Mesenchymal stem cell (in vitro differentiated cells and primary cell): Measurements from ENCODE around the gene PTPN22.
A peak's percentile ranks its signal among the peaks of the same experiment; 100 is the strongest.

Experiments used
- DNase-seq: peaks from one replicate; pipeline ENCODE4 v3.0.0-alpha.2; 2013
- H2AFZ ChIP-seq: one replicate; pipeline ENCODE4 v1.6.1; 2013; ENCODE audit warnings: low read depth, mild to moderate bottlenecking, control low read depth, inconsistent platforms, low read length, moderate library complexity
- H2AK5ac ChIP-seq: 2 replicates; pipeline ENCODE4 v1.6.1; 2013; ENCODE audit warnings: low read length, moderate library complexity, mild to moderate bottlenecking, inconsistent platforms; ENCODE audit not compliant: severe bottlenecking
- H2BK120ac ChIP-seq: one replicate; pipeline ENCODE4 v1.6.1; 2013; ENCODE audit warnings: low read depth, mild to moderate bottlenecking, inconsistent platforms, low read length, moderate library complexity
- H2BK12ac ChIP-seq, 2 experiments: one replicate each; pipeline ENCODE4 v1.6.1; 2013; ENCODE audit warnings: inconsistent platforms in 2 of 2, low read length in 2 of 2, mild to moderate bottlenecking in 2 of 2, moderate library complexity in 2 of 2, control low read depth in 1 of 2
- H2BK15ac ChIP-seq: one replicate; pipeline ENCODE4 v1.6.1; 2013; ENCODE audit warnings: mild to moderate bottlenecking, low read depth, inconsistent platforms; ENCODE audit not compliant: poor library complexity, severe bottlenecking
- H2BK5ac ChIP-seq: 2 replicates; pipeline ENCODE4 v1.6.1; 2013; ENCODE audit warnings: low read depth, mild to moderate bottlenecking, low read length, control low read depth, inconsistent platforms; ENCODE audit not compliant: poor library complexity, severe bottlenecking
- H3K14ac ChIP-seq, 2 experiments: one replicate each; pipeline ENCODE4 v1.6.1; 2013; ENCODE audit warnings: inconsistent platforms in 2 of 2, low read length in 2 of 2, control low read depth in 1 of 2, mild to moderate bottlenecking in 1 of 2, moderate library complexity in 1 of 2
- H3K18ac ChIP-seq, 2 experiments: one replicate each; pipeline ENCODE4 v1.6.1; 2013; ENCODE audit warnings: inconsistent platforms in 2 of 2, low read length in 2 of 2, control low read depth in 1 of 2, low read depth in 1 of 2, mild to moderate bottlenecking in 1 of 2
- H3K23ac ChIP-seq, 2 experiments: one replicate each; pipeline ENCODE4 v1.6.1; 2013; ENCODE audit warnings: inconsistent platforms in 2 of 2, low read length in 2 of 2, mild to moderate bottlenecking in 2 of 2, moderate library complexity in 2 of 2, control low read depth in 1 of 2
- H3K27ac ChIP-seq: 2 replicates; pipeline ENCODE4 v1.5.1; 2013; ENCODE audit warnings: mild to moderate bottlenecking, moderate library complexity, low read length, control low read depth, inconsistent platforms; ENCODE audit not compliant: poor library complexity, severe bottlenecking
- H3K27me3 ChIP-seq, 2 experiments: 2 replicates each; pipeline versions ENCODE4 v1.6.1 to v1.7.0; 2013; ENCODE audit warnings: low read length in 2 of 2, mild to moderate bottlenecking in 2 of 2, moderate library complexity in 2 of 2, control low read depth in 1 of 2, inconsistent platforms in 1 of 2; ENCODE audit not compliant: control insufficient read depth in 1 of 2, insufficient read depth in 1 of 2
- H3K36me3 ChIP-seq, 2 experiments: 2 replicates each; pipeline versions ENCODE4 v1.6.1 to v1.7.0; 2013; ENCODE audit warnings: low read length in 2 of 2, control low read depth in 1 of 2, inconsistent platforms in 1 of 2, low read depth in 1 of 2, mild to moderate bottlenecking in 1 of 2; ENCODE audit not compliant: insufficient read depth in 2 of 2, control insufficient read depth in 1 of 2
- H3K4ac ChIP-seq, 2 experiments: one replicate each; pipeline ENCODE4 v1.6.1; 2013; ENCODE audit warnings: inconsistent platforms in 2 of 2, low read length in 2 of 2, mild to moderate bottlenecking in 2 of 2, moderate library complexity in 2 of 2, control low read depth in 1 of 2, low read depth in 1 of 2
- H3K4me1 ChIP-seq: 2 replicates; pipeline ENCODE4 v1.6.1; 2013; ENCODE audit warnings: low read depth, low read length, control low read depth; ENCODE audit not compliant: control insufficient read depth, insufficient read depth
- H3K4me2 ChIP-seq: 2 replicates; pipeline ENCODE4 v1.6.1; 2013; ENCODE audit warnings: low read length, mild to moderate bottlenecking, inconsistent platforms; ENCODE audit not compliant: poor library complexity, severe bottlenecking
- H3K4me3 ChIP-seq, 2 experiments: 2 replicates each; pipeline versions ENCODE4 v1.5.1 to v1.7.0; 2013; ENCODE audit warnings: low read length in 2 of 2, mild to moderate bottlenecking in 2 of 2, control low read depth in 1 of 2, low read depth in 1 of 2; ENCODE audit not compliant: insufficient read depth in 1 of 2
- H3K79me1 ChIP-seq: replicated peaks from 2 replicates; pipeline ENCODE4 v1.6.1; 2013; ENCODE audit warnings: mild to moderate bottlenecking, control low read depth, low read length, inconsistent platforms; ENCODE audit not compliant: poor library complexity, severe bottlenecking
- H3K9ac ChIP-seq: 2 replicates; pipeline ENCODE4 v1.7.0; 2013; ENCODE audit warnings: mild to moderate bottlenecking, low read length, moderate library complexity
- H3K9me3 ChIP-seq: 2 replicates; pipeline ENCODE4 v1.7.0; 2013; ENCODE audit warnings: mild to moderate bottlenecking, low read length; ENCODE audit not compliant: control insufficient read depth
- H4K8ac ChIP-seq: one replicate; pipeline ENCODE4 v1.6.1; 2013; ENCODE audit warnings: inconsistent platforms, mild to moderate bottlenecking, low read length, moderate library complexity
- H4K91ac ChIP-seq: one replicate; pipeline ENCODE4 v1.6.1; 2013; ENCODE audit warnings: mild to moderate bottlenecking, low read length, inconsistent platforms
- WGBS: methylation state at CpG from one replicate; pipeline ENCODE4 v1.1.7; 2013; ENCODE audit warnings: mixed read lengths; 5-methylcytosine and 5-hydroxymethylcytosine counted together

PTPN22 gene

GRCh38 chr1:113784104-113784779, 87.3 kb downstream of the PTPN22 start:
- H3K27ac ChIP-seq = no peak overlapping the region
- no peak overlapping the region for H2BK15ac ChIP-seq
- WGBS = 100% methylated on average over 4 of the region's 5 CpGs
- H3K79me1 ChIP-seq = peaks cover 28% of the 10 kb centered on the region
- H3K9me3 ChIP-seq = no peaks in the 10 kb centered on the region
- no peaks in the 10 kb centered on the region for H3K27me3 ChIP-seq
- H3K4ac ChIP-seq = no peak overlapping the region
- peak overlapping the region in 1 of 2 experiments; percentile 29 for H2BK12ac ChIP-seq
- H2AK5ac ChIP-seq = no peak overlapping the region
- no peaks in the 10 kb centered on the region for H3K4me1 ChIP-seq
- peaks cover 2 to 8% of the 10 kb centered on the region in 2 experiments for H3K36me3 ChIP-seq
- H3K9ac ChIP-seq = no peak overlapping the region
- H2AFZ ChIP-seq = no peak overlapping the region
- no peak overlapping the region for H2BK5ac ChIP-seq
- no peak overlapping the region for H3K23ac ChIP-seq
- H3K4me2 ChIP-seq = no peak overlapping the region
- no peak overlapping the region for H3K18ac ChIP-seq
- no peak for DNase-seq
- H2BK120ac ChIP-seq = no peak overlapping the region
- H3K4me3 ChIP-seq = no peak overlapping the region
- no peak overlapping the region for H4K8ac ChIP-seq
- no peak overlapping the region for H3K14ac ChIP-seq
- no peak overlapping the region for H4K91ac ChIP-seq

DNA sequence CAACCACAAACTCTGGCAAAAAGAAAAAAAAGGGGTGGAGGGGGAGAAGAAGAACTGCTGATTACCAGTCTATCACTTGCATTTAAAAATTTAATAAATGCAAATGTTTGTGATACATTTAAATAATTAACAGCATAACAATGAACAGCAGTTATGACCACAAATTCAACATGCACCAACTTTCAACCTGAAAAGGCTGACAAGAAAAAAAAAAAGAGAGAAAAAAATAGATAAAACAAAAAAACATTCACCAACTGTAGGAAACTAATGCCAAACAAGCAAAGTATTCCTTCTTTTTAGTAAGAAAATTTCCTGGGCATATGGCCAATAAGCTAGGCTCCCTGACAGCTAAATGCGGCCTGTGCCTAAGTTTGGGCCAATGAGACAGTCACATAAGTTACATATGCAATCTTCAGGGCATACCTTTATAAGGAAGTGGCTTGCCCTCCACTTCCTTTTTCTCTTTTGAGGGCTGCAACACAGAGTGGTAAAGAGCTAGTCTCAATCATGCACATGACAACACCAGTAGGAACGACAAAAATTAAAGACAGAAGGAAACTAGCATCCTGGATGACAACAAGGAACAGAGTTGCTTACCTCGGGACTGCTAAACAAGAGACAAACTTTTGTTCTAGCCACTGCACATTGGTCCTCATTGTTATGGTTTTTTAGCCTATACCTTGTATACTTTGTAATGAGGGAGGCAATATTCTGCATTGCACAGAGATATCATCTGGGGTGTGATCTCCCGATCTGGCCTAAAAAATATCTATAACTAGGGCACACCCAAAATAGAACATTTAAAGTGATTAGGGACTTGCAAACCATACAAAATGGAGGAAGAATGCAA, 88.0 kb downstream of the PTPN22 start:
- H2AFZ ChIP-seq = no peak overlapping the region
- peak; percentile 14 for DNase-seq
- no peak overlapping the region for H3K18ac ChIP-seq
- no peak overlapping the region for H3K4me3 ChIP-seq
- H3K9ac ChIP-seq = peak overlapping the region; percentile 16
- no peak overlapping the region for H4K8ac ChIP-seq
- no peak overlapping the region for H3K14ac ChIP-seq
- no peak overlapping the region for H2BK15ac ChIP-seq
- no peak overlapping the region for H3K27ac ChIP-seq
- H2BK5ac ChIP-seq = no peak overlapping the region
- H3K9me3 ChIP-seq = no peaks in the 10 kb centered on the region
- H2BK120ac ChIP-seq = no peak overlapping the region
- no peak overlapping the region for H4K91ac ChIP-seq
- H3K4me1 ChIP-seq = no peaks in the 10 kb centered on the region
- no peak overlapping the region for H3K23ac ChIP-seq
- WGBS = 92% methylated on average over 2 of the region's 4 CpGs
- H3K79me1 ChIP-seq = peaks cover 25% of the 10 kb centered on the region
- H2BK12ac ChIP-seq = no peak overlapping the region
- H3K27me3 ChIP-seq = no peaks in the 10 kb centered on the region
- peaks cover 0 to 4% of the 10 kb centered on the region in 2 experiments for H3K36me3 ChIP-seq
- H3K4ac ChIP-seq = no peak overlapping the region
- H3K4me2 ChIP-seq = no peak overlapping the region
- no peak overlapping the region for H2AK5ac ChIP-seq

DNA sequence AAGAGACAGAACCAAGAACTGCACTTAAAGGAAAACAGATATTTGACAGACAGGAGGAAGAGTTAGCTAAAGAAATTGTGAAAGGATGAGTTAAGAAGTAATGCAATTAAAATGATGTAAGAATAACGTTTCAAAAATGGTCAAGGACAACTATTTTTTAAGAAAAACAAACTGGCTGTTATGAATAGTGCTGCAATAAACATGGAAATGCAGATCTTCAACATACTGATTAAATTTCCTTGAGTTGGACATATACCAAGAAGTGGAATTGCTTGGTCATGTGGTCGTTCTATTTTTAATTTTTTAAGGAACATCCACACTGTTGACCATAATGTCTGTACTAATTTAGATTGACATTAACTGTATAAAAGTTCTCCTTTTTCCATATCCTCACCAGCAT, 89.1 kb downstream of the PTPN22 start:
- H2BK120ac ChIP-seq = no peak overlapping the region
- H3K27me3 ChIP-seq = no peaks in the 10 kb centered on the region
- no peak overlapping the region for H2AFZ ChIP-seq
- no peak overlapping the region for H3K4me2 ChIP-seq
- DNase-seq = no peak
- H3K4ac ChIP-seq = no peak overlapping the region
- no peak overlapping the region for H2BK5ac ChIP-seq
- peaks cover 0 to 4% of the 10 kb centered on the region in 2 experiments for H3K36me3 ChIP-seq
- H3K23ac ChIP-seq = no peak overlapping the region
- H3K9ac ChIP-seq = no peak overlapping the region
- WGBS = 80% methylated on average over 1 of the region's 2 CpGs
- peaks cover 27% of the 10 kb centered on the region for H3K79me1 ChIP-seq
- H3K9me3 ChIP-seq = no peaks in the 10 kb centered on the region
- H4K8ac ChIP-seq = no peak overlapping the region
- no peak overlapping the region for H2BK15ac ChIP-seq
- H3K14ac ChIP-seq = no peak overlapping the region
- no peak overlapping the region for H2BK12ac ChIP-seq
- H3K18ac ChIP-seq = no peak overlapping the region
- no peak overlapping the region for H3K4me3 ChIP-seq
- no peak overlapping the region for H3K27ac ChIP-seq
- no peak overlapping the region for H2AK5ac ChIP-seq
- no peak overlapping the region for H4K91ac ChIP-seq
- no peaks in the 10 kb centered on the region for H3K4me1 ChIP-seq

- Histone ChIP-seq H2BK5ac (no peak overlapping the region), H3K14ac (no peak overlapping the region), H3K4me2 (no peak overlapping the region), H3K36me3 (peaks cover 3 to 21% of the 10 kb centered on the region in 2 experiments), H3K27ac (no peak overlapping the region), H3K23ac (no peak overlapping the region), H3K18ac (no peak overlapping the region), H3K4me3 (no peak overlapping the region), H4K91ac (no peak overlapping the region), H3K4ac (no peak overlapping the region), H2AFZ (no peak overlapping the region), H2AK5ac (no peak overlapping the region), H3K9me3 (no peaks in the 10 kb centered on the region), H2BK12ac (no peak overlapping the region), H3K79me1 (peaks cover 23% of the 10 kb centered on the region), H3K9ac (no peak overlapping the region), H2BK120ac (no peak overlapping the region), H3K4me1 (no peaks in the 10 kb centered on the region), H3K27me3 (no peaks in the 10 kb centered on the region), H4K8ac (no peak overlapping the region), H2BK15ac (no peak overlapping the region)
- peak; percentile 35 for DNase-seq
- 33% methylated on average over 1 of the region's 5 CpGs for WGBS
These were observed 91.0 kb downstream of the PTPN22 start for GRCh38 chr1:113780374-113781146.
